Measurements from ENCODE around the gene SGPP2.

The SGPP2 gene

DNA sequence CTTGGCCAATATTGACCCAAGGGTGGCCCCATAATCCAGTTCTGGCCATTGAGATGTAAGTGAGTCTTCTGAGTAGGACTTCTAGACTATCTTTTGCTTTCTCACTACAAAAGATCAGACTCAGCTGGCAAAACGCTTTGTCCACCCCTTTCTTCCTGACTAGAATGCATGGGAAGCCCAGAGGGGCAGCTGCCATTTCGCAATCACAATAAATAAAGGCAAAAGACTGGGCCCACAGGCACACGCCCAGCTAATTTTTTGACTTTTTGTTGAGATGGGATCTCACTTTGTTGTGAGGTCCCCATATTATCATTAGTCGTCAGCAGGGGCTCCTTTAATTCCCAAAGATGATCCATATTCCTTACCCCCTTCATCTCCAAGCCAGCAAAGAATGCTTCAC is 41.1 kb upstream of the SGPP2 start:
- TF ChIP-seq SIN3A (IDR thresholded peaks at IDR 0.05; ENCODE audit: borderline replicate concordance, insufficient read depth, low read length), result no peak
- TF ChIP-seq POLR2AphosphoS5 (IDR thresholded peaks at IDR 0.05; ENCODE audit: low read depth, low read length), result no peak
- TF ChIP-seq REST (IDR thresholded peaks at IDR 0.05; ENCODE audit: insufficient read depth in 1 of 2, low read depth in 2 of 2, low read length in 2 of 2), result no peak
- TF ChIP-seq FOXP2 (optimal IDR thresholded peaks at IDR 0.05; ENCODE audit: borderline replicate concordance, extremely low read depth, extremely low read length, insufficient read depth), result no peak
- TF ChIP-seq TAF1 (IDR thresholded peaks at IDR 0.05; ENCODE audit: borderline replicate concordance, insufficient read depth, low read length), result no peak

DNA sequence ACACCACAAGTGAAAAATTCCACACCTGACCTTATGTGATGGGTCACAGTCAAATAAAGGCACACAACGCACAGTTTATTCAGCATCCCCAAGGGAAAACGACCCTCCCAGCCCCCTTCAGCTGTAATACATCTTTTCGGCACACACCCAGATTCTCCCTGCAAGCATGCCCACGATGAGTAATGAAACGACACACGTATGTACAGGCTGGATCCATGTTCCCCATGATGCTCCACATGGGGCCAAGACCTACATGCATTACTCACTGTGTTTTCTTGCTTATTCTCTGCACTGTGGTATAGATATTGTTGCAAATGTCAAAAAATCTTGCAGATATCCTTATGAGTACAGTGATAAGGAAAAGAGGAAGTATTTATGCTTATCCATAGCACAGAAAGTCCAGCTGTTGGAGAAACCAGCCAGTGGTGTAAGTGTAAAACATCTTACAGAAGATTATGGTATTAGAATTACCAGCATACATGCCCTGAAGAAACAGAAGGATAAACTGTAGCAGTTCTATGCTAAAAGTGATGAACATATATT is 32.5 kb upstream of the SGPP2 start:
- TF ChIP-seq SIN3A (IDR thresholded peaks at IDR 0.05; ENCODE audit: borderline replicate concordance, insufficient read depth, low read length) (no peak), REST (IDR thresholded peaks at IDR 0.05; ENCODE audit: insufficient read depth in 1 of 2, low read depth in 2 of 2, low read length in 2 of 2) (no peak), FOXP2 (optimal IDR thresholded peaks at IDR 0.05; ENCODE audit: borderline replicate concordance, extremely low read depth, extremely low read length, insufficient read depth) (no peak), POLR2AphosphoS5 (IDR thresholded peaks at IDR 0.05; ENCODE audit: low read depth, low read length) (no peak), TAF1 (IDR thresholded peaks at IDR 0.05; ENCODE audit: borderline replicate concordance, insufficient read depth, low read length) (no peak)

DNA sequence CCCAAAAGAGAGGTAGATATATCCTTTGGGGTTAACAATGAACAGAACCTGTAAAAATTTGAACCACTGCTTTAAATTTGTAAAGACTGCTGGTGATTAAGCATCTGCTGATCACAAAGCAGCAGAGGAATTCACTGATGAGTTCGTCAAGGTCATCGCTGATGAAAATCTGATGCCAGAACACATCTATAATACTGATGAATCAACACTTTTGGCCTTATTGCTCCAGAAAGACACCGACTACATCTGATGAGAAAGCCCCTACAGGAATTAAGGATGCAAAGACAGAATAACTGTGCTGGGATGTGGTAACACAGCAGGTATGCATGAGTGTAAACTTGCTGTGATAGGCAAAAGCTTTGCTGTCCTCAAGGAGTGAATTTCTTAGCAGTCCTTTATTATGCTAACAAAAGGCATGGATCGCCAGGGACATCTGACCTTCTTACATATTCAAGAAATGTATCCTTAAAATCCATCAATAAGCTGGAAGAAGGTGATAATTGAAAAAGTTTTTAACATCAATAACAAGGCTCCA is 30.5 kb upstream of the SGPP2 start:
- TF ChIP-seq FOXP2 (optimal IDR thresholded peaks at IDR 0.05; ENCODE audit: borderline replicate concordance, extremely low read depth, extremely low read length, insufficient read depth) (no peak), POLR2AphosphoS5 (IDR thresholded peaks at IDR 0.05; ENCODE audit: low read depth, low read length) (no peak), SIN3A (IDR thresholded peaks at IDR 0.05; ENCODE audit: borderline replicate concordance, insufficient read depth, low read length) (no peak), TAF1 (IDR thresholded peaks at IDR 0.05; ENCODE audit: borderline replicate concordance, insufficient read depth, low read length) (no peak), REST (IDR thresholded peaks at IDR 0.05; ENCODE audit: insufficient read depth in 1 of 2, low read depth in 2 of 2, low read length in 2 of 2) (no peak)

DNA sequence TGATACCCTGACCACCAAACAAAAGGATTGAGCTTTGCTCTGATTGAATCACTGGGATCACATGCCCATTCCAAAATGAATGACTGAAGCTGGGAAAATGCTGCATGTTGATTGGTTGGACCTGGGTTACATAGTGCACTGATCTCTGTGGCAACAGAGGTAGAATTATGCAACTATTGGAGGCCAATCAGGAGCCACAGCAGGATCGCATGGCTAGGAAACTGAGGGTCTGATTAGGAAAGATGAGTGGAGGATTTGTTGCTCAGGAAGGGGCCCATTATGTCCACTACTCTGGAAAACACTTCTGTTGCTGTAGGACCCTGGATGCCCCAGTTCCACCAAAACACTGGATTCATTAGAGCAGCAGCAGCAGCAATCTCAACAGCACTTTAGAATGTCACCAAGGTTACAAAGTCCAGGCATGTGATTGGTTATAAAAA is 25.9 kb upstream of the SGPP2 start:
- TF ChIP-seq POLR2AphosphoS5 (IDR thresholded peaks at IDR 0.05; ENCODE audit: low read depth, low read length) (no peak), FOXP2 (optimal IDR thresholded peaks at IDR 0.05; ENCODE audit: borderline replicate concordance, extremely low read depth, extremely low read length, insufficient read depth) (no peak), REST (IDR thresholded peaks at IDR 0.05; ENCODE audit: insufficient read depth in 1 of 2, low read depth in 2 of 2, low read length in 2 of 2) (no peak), TAF1 (IDR thresholded peaks at IDR 0.05; ENCODE audit: borderline replicate concordance, insufficient read depth, low read length) (no peak), SIN3A (IDR thresholded peaks at IDR 0.05; ENCODE audit: borderline replicate concordance, insufficient read depth, low read length) (no peak)

All from PFSK-1 (cell line).